HCT116 (cell line): ENCODE measurements around the gene MCEMP1. TPM values are rescaled to one million over a fixed set of nuclear protein-coding genes. Genes with fewer than 3 reads are reported as not detected.
A peak's percentile ranks its signal among the peaks of the same experiment; 100 is the strongest.

Experiments used
- ATAC-seq: fragments of 200-7000 bp; cut with Tn5 transposase; 2 replicates; pipeline ENCODE4 v1.9.1; 2020; ENCODE audit warnings: mild to moderate bottlenecking, moderate library complexity
- BruUV-seq: library from RNA; stranded (reverse); fragments of 400-500 nt; replicated peaks from 2 replicates; lab custom pipeline; 2021; lab: Mats Ljungman, UMichigan
- CTCF ChIA-PET: fragments of 300-600 bp; sonication (Branson Sonifier 250); formaldehyde crosslinking; loops from one replicate; lab custom pipeline; 2021; ENCODE audit warnings: antibody characterized with exemption; lab: Charles Lee
- POLR2A ChIA-PET: fragments of 300-600, 350-600 bp; sonication (Branson Sonifier 250); formaldehyde crosslinking; loops from one replicate; lab custom pipeline; 2021; ENCODE audit warnings: antibody characterized with exemption; lab: Charles Lee
- RAD21 ChIA-PET, 2 experiments: fragments of 300-600 bp; sonication (Branson Sonifier 250); formaldehyde crosslinking; loops; one replicate each; lab custom pipeline; 2023; ENCODE audit warnings: low total read pairs in 2 of 2; ENCODE audit not compliant: uncharacterized antibody in 2 of 2, unreplicated experiment in 2 of 2, low non-redundant PET in 1 of 2; lab: Charles Lee
- DNase-seq: peaks from one replicate; pipeline ENCODE4 v3.0.0-alpha.2; 2010; ENCODE audit warnings: low read depth, low spot score
- H2AFZ ChIP-seq: fragments of 200-600 bp; shearing (Covaris generic), sonication (generic); 2 replicates; pipeline ENCODE4 v1.6.1; 2017; ENCODE audit warnings: low read depth, mixed run types, mixed read lengths, antibody characterized with exemption, low read length; ENCODE audit not compliant: poor library complexity, severe bottlenecking
- H3K27ac ChIP-seq: 2 replicates; pipeline ENCODE4 v1.5.1; 2012; ENCODE audit warnings: low read depth, low read length
- H3K27me3 ChIP-seq: fragments of 200-600 bp; sonication (generic); 2 replicates; pipeline ENCODE4 v1.6.1; 2016; ENCODE audit warnings: mixed run types, low read length, mixed read lengths; ENCODE audit not compliant: insufficient read depth
- H3K36me3 ChIP-seq, 2 experiments: fragments of 200-500 bp in 1 of 2; fragments of 200-600 bp in 1 of 2; sonication (Bioruptor generic) in 1 of 2; sonication (generic) in 1 of 2; 2 replicates each; pipeline versions ENCODE4 v1.5.1 to v1.6.1; 2014 to 2016; ENCODE audit warnings: low read length in 2 of 2, inconsistent platforms in 1 of 2, mixed read lengths in 1 of 2, mixed run types in 1 of 2; ENCODE audit not compliant: insufficient read depth in 2 of 2, control insufficient read depth in 1 of 2
- H3K4me1 ChIP-seq, 2 experiments: fragments of 200-600 bp in 1 of 2; sonication (generic) in 1 of 2; 2 replicates each; pipeline versions ENCODE4 v1.5.1 to v1.6.1; 2012 to 2017; ENCODE audit warnings: low read length in 2 of 2, inconsistent platforms in 1 of 2, mild to moderate bottlenecking in 1 of 2, mixed read lengths in 1 of 2, mixed run types in 1 of 2, moderate library complexity in 1 of 2; ENCODE audit not compliant: insufficient read depth in 2 of 2, control insufficient read depth in 1 of 2
- H3K4me2 ChIP-seq: fragments of 200-600 bp; sonication (generic); 2 replicates; pipeline ENCODE4 v1.6.1; 2017; ENCODE audit warnings: mixed run types, low read length, mixed read lengths
- H3K4me3 ChIP-seq, 2 experiments: fragments of 200-600 bp in 1 of 2; sonication (generic) in 1 of 2; replicated peaks in 1 of 2; 2 replicates each; pipeline ENCODE4 v1.5.1; 2011 to 2016; ENCODE audit warnings: low read length in 2 of 2, control low read depth in 1 of 2, low read depth in 1 of 2, mild to moderate bottlenecking in 1 of 2, mixed read lengths in 1 of 2, mixed run types in 1 of 2
- H3K79me2 ChIP-seq: fragments of 200-600 bp; sonication (generic); 2 replicates; pipeline ENCODE4 v1.6.1; 2017; ENCODE audit warnings: mild to moderate bottlenecking, mixed run types, low read length, moderate library complexity, mixed read lengths; ENCODE audit not compliant: insufficient read depth
- H3K9ac ChIP-seq: fragments of 200-600 bp; sonication (generic); 2 replicates; pipeline ENCODE4 v1.6.1; 2016; ENCODE audit warnings: low read length, mixed read lengths
- H3K9me2 ChIP-seq: fragments of 200-600 bp; sonication (generic), shearing (Covaris generic); 2 replicates; pipeline ENCODE4 v1.6.1; 2017; ENCODE audit warnings: mixed run types, mild to moderate bottlenecking, moderate library complexity; ENCODE audit not compliant: insufficient read depth
- H3K9me3 ChIP-seq, 2 experiments: fragments of 200-500 bp in 1 of 2; fragments of 200-600 bp in 1 of 2; sonication (Bioruptor generic) in 1 of 2; sonication (generic) in 1 of 2; 2 replicates each; pipeline ENCODE4 v1.6.1; 2014 to 2017; ENCODE audit warnings: low read length in 2 of 2, mixed read lengths in 2 of 2, inconsistent platforms in 1 of 2, low read depth in 1 of 2, mild to moderate bottlenecking in 1 of 2, mixed run types in 1 of 2, moderate library complexity in 1 of 2; ENCODE audit not compliant: control insufficient read depth in 1 of 2, insufficient read depth in 1 of 2
- H4K20me1 ChIP-seq: fragments of 200-600 bp; sonication (generic), shearing (Covaris generic); 2 replicates; pipeline ENCODE4 v1.6.1; 2017; ENCODE audit warnings: mixed run types, mild to moderate bottlenecking, moderate library complexity; ENCODE audit not compliant: insufficient read depth
- CEBPB ChIP-seq: IDR thresholded peaks from 2 replicates; pipeline ENCODE4 v1.6.1; 2012; ENCODE audit warnings: low read depth
- CTCF ChIP-seq, 3 experiments: fragments of 200-600 bp in 1 of 3; sonication (generic) in 1 of 3; IDR thresholded peaks in 2 of 3; conservative IDR thresholded peaks in 1 of 3; 2 replicates each; pipeline ENCODE4 v1.5.1; 2012 to 2017; ENCODE audit warnings: low read depth in 2 of 3, low read length in 2 of 3, antibody characterized with exemption in 1 of 3, borderline replicate concordance in 1 of 3, control low read depth in 1 of 3, mild to moderate bottlenecking in 1 of 3, mixed read lengths in 1 of 3, mixed run types in 1 of 3, moderate library complexity in 1 of 3; ENCODE audit not compliant: insufficient read depth in 1 of 3
- EGR1 ChIP-seq: IDR thresholded peaks from 2 replicates; pipeline ENCODE4 v1.6.1; 2012; ENCODE audit warnings: low read depth
- EZH2 ChIP-seq: fragments of 200-600 bp; sonication (generic); IDR thresholded peaks from 2 replicates; pipeline ENCODE4 v1.6.1; 2017; ENCODE audit warnings: antibody characterized with exemption, mixed run types
- POLR2AphosphoS5 ChIP-seq: IDR thresholded peaks from 2 replicates; pipeline ENCODE4 v1.6.1; 2011; ENCODE audit warnings: mild to moderate bottlenecking, low read depth, low read length, moderate library complexity
- REST ChIP-seq: IDR thresholded peaks from 2 replicates; pipeline ENCODE4 v1.6.1; 2012; ENCODE audit warnings: low read depth
- SIN3A ChIP-seq: IDR thresholded peaks from 2 replicates; pipeline ENCODE4 v1.6.1; 2012; ENCODE audit warnings: low read depth
- TCF7L2 ChIP-seq: IDR thresholded peaks from 2 replicates; pipeline ENCODE4 v1.7.0; 2011; ENCODE audit warnings: borderline replicate concordance, inconsistent platforms; ENCODE audit not compliant: insufficient read depth, insufficient read length; ENCODE audit errors: extremely low read depth
- YY1 ChIP-seq: IDR thresholded peaks from 2 replicates; pipeline ENCODE4 v1.6.1; 2011; ENCODE audit warnings: low read length, low read depth, moderate library complexity, mild to moderate bottlenecking; ENCODE audit not compliant: insufficient replicate concordance; ENCODE audit errors: extremely low read depth
- intact Hi-C: fragments of 100-400 bp; cut with micrococcal nuclease; formaldehyde crosslinking; loops from 2 replicates; pipeline ENCODE4 v1.10.0; 2022
- total RNA-seq: library from RNA; stranded (reverse); gene quantifications from one replicate; pipeline ENCODE4 v1.2.1, GENCODE V29; 2021; ENCODE audit not compliant: unreplicated experiment

Gene MCEMP1
- total RNA-seq, 1 experiment from 2014 or later = not detected

- TF ChIP-seq CTCF (IDR thresholded peaks at IDR 0.05 in 2 of 3, conservative IDR thresholded peaks at IDR 0.05 in 1 of 3; ENCODE audit: borderline replicate concordance in 1 of 3, insufficient read depth in 1 of 3, low read depth in 2 of 3, low read length in 2 of 3) (no peak), YY1 (peak; percentile 88)
These were observed 47.4 kb upstream of the MCEMP1 start, which contains the start of the genes PET100 and XAB2 (continued) for GRCh38 chr19:7629347-7630054.

- no peak for DNase-seq
- no peak overlapping the region for H3K9ac ChIP-seq
- ChIA-PET POLR2A (no interaction called here), RAD21 (no interaction called here), CTCF (no interaction called here)
- H4K20me1 ChIP-seq = no peaks in the 10 kb centered on the region
- H3K36me3 ChIP-seq = peaks cover 0 to 7% of the 10 kb centered on the region in 2 experiments; a peak in 3 of 4 replicates
- H3K4me2 ChIP-seq = no peak overlapping the region
- no peak overlapping the region for H2AFZ ChIP-seq
- H3K4me3 ChIP-seq = no peak overlapping the region
- TF ChIP-seq SIN3A = no peak
- TF ChIP-seq CEBPB = no peak
- TF ChIP-seq TCF7L2 = no peak
- no peak for TF ChIP-seq REST
- no peak for TF ChIP-seq EGR1
- no peak for TF ChIP-seq POLR2AphosphoS5
- TF ChIP-seq EZH2 = no peak
- H3K79me2 ChIP-seq = peaks cover 55% of the 10 kb centered on the region
- peaks cover 9 to 23% of the 10 kb centered on the region in 2 experiments for H3K4me1 ChIP-seq
- H3K9me2 ChIP-seq = no peaks in the 10 kb centered on the region
- no peaks in the 10 kb centered on the region for H3K9me3 ChIP-seq
- no peak overlapping the region for H3K27ac ChIP-seq
- no peaks in the 10 kb centered on the region for H3K27me3 ChIP-seq
- BruUV-seq = no TSS peak
- no peak for ATAC-seq
- intact Hi-C loops = no loop called here
These were observed 45.3 kb upstream of the MCEMP1 start for GRCh38 chr19:7631577-7631976.
